Right renal pelvis (tissue), 4 donors: ENCODE results near the gene AP3B1. TPM values are rescaled to one million over a fixed set of nuclear protein-coding genes. Genes with fewer than 3 reads are reported as not detected.

ENCODE experiments used
- DNase-seq, 4 donors: peaks; one replicate each; pipeline ENCODE4 v3.0.0-alpha.2; 2013; ENCODE audit warnings: low read depth in 4 of 4, low spot score in 3 of 4, missing footprints in 1 of 4
- polyA plus RNA-seq, 4 donors: library from polyadenylated mRNA; unstranded; fragments of 120-200 nt; gene quantifications; one replicate each; pipeline ENCODE4 v1.2.1, GENCODE V29; 2013; ENCODE audit not compliant: insufficient read length in 4 of 4

The AP3B1 gene
- polyA plus RNA-seq, 4 donors, result 70.2 to 82.3 (median 75.7) TPM

DNA sequence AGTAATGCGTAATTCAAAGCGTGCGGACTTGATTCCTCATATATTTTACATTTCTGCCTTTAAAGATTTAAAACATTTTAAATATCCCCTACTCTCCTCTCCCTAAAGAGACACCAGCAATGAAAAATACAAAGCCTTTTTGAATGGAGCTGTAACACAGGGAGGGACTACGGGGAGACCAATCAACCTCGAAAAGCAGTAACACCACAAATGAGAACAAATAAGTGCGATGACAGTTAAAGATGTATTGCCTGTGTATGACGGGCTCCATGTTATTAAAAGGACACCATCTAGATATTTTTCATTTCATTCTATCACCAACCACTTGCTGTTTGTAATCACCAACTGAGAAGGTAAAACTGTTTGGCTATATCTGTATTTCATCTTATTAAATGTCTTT lies 288.0 kb downstream of the AP3B1 start:
- no peak for DNase-seq

GRCh38 chr5:78005021-78005785 lies 289.3 kb downstream of the AP3B1 start:
- no peak for DNase-seq

GRCh38 chr5:78004559-78004958 lies 289.9 kb downstream of the AP3B1 start:
- DNase-seq, result no peak

DNA sequence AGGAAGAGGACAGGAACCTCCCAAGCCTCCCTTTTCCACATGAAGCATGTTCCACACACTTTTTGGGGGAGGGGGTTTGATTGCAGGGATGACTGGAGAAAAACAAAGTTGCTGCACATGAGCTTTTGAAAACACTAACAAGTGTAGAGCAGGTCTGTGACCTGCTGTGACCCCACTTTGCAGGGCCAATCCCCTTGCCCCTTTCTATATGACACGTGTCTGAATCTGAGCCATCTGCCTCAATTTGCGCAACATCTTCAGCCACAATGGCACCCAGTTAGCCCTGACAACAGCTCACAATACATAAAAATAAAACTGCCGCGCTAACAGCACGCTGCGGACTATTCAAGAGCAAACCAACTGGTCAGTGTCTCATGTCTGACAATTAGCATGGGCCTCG lies 290.6 kb downstream of the AP3B1 start:
- DNase-seq, result no peak

DNA sequence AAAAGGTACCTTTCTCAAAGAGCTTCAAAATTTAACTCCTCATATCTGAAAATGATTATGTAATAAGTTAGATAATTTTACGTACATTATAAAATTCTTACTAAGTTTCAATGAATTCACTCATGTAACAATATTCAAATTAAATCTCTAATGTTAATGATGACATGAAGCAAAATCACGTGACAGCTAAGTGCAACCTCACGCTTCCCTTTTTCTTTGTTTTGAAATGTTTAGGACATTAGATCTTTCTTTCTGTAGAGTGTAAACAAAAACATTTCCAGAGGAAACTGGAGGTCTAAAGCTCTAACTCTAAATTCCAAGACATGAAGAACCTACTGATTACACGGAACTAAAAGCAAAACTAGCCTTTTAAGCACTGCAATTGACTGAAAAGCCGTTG lies 291.0 kb downstream of the AP3B1 start:
- DNase-seq, result no peak

GRCh38 chr5:78002690-78003089 lies 291.8 kb downstream of the AP3B1 start:
- no peak for DNase-seq

GRCh38 chr5:78001197-78001596 lies 293.3 kb downstream of the AP3B1 start:
- DNase-seq, result no peak

- no peak for DNase-seq
Observed at GRCh38 chr5:78000191-78000590, 294.3 kb downstream of the AP3B1 start.

DNA sequence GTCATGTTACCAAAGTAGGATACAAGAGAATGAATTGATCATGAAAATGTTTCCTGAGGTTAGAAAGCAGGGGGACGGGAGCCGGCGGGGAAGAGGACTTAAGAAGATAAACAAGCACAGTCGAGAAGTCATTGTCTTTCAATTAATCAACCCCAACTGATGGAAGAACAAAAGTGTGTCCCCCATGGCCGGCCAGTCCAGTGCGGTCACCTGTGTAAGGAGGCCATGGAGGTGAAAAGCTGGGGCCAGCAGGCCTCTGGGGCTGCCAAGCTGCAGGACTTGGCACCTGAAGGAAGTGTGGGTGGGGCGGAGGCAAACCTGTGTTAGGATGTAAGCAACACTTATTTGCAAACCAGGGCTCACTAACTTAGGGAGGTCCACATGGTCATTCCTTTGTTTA lies 295.1 kb downstream of the AP3B1 start:
- DNase-seq, result no peak

GRCh38 chr5:77996943-77997342 lies 297.6 kb downstream of the AP3B1 start:
- DNase-seq, result no peak

- no peak for DNase-seq
Observed at GRCh38 chr5:77995793-77996409, 298.6 kb downstream of the AP3B1 start.

DNA sequence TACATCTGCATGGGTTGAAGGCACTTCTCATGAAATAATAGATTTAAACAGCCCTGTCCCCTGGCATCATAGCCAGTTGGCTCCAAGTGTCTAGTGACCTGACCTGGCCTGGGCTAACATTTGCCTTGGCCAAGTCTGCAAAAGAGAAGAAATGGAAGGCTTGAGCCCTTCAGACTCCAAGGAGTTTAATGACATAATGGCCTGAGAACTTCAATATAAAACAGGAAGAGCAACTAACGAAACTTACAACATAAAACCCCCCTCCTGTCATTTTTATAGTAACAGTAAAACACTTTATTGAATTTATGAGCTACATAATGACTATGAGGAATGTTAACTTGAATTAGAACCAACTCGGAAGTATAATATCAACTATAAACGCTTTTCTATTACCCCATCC lies 299.6 kb downstream of the AP3B1 start:
- no peak for DNase-seq

DNA sequence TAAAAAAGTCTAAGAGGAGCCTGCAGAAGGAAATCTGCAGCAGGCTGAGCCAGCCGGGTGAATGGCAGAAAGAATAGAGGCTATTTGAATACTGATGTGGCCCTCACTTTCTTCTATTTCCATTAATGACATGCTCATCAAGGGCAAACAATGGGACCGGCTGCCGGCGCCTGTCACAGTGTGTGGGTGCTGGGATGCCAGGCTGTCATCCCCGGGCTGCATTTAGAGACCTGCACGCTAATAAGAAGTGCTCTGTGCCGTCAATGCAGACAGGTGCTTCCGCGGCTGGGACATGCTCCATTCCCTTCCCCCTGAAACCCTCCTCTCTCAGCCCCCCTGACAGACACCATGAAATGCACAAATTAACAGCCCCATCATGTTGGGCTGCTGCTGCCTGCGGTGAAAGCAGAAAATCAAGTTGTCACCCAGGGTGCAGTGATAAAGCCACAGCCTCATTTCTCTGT lies 300.6 kb downstream of the AP3B1 start:
- no peak for DNase-seq

GRCh38 chr5:77993141-77993854 lies 301.2 kb downstream of the AP3B1 start:
- DNase-seq, result no peak

DNA sequence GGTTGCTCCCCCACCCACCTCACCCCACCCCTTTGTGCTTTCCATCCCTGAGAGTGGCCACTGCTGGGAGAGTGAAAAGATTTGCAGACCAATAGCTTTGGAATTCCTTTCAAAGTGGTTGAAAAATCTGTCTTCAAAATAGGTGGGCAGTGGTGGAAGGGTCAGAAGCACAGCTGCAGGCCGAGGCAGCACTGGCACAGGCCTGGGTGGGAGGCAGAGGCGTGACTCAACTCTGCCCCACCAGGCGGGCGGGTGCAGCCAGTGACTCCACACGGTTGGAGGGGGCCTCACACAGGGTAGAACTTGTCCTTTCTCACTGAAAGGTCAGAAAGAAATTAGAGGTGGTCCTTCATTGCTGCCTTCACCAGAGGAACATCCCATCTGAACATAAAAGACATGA lies 303.4 kb downstream of the AP3B1 start:
- no peak for DNase-seq

- no peak for DNase-seq
Observed at GRCh38 chr5:77990020-77990419, 304.5 kb downstream of the AP3B1 start.

GRCh38 chr5:77987988-77988387 lies 306.5 kb downstream of the AP3B1 start:
- DNase-seq, result no peak

DNA sequence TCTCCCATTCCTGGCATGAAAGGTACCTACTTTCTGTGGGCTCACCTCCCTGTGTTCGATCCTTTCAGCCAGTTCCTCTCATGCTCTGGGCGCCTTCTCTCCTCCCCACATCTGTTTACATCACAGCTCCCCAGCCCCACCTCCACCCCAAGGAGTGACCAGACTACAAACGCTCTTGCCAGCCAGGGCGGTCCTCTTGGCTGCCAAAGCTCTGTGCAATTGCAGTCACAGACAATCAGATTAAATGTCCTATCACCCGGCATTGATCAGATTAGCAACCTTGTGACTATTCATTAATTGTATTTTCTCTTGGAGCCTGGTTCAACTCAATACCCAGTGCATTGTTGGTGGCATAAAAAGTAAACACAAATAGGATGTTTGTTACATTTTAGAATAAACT lies 307.2 kb downstream of the AP3B1 start:
- DNase-seq, result no peak

GRCh38 chr5:77986261-77986660 lies 308.2 kb downstream of the AP3B1 start:
- DNase-seq, result no peak

DNA sequence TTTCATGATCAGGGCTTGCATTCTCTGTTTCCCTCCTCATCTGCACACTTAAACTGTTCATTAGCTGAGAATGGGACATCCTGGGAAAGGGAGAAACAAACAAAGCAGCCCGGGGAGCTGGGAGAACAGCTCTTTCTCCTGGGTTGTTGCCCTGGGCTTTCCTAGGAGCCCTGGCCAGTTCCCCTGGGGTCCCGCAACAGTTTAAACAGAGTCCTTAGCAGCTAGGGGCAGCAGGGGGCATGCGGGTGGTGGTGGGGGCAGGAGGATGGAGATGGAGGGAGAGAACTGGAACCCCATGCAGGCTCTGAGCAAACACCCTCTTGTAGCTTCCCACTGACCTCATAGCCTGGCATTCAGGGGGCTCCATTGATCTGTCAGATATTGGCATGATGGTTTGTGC lies 309.3 kb downstream of the AP3B1 start:
- DNase-seq, result no peak

GRCh38 chr5:77984587-77984986 lies 309.9 kb downstream of the AP3B1 start:
- no peak for DNase-seq
